ENCODE results near the gene VPS29.
A peak's percentile ranks its signal among the peaks of the same experiment; 100 is the strongest.
"Not testable (repeated sequence)": the region's sequence is repeated elsewhere in the genome, so short reads cannot be mapped to it uniquely, and the experiment has no call there.

Gene VPS29

GRCh38 chr12:110501752-110502738 lies at the start of gene VPS29, which contains the start of gene RAD9B:
VPS29 (minus strand) TSS chr12:110502111; CDS start chr12:110502051, 60 bp downstream.
RAD9B (plus strand) TSS chr12:110502331; CDS start chr12:110502338, 7 bp downstream.
- DNase-seq = peak; percentile 95 to 98

- DNase-seq = no peak
Measured at GRCh38 chr12:110550981-110551380, 49.1 kb upstream of the VPS29 start.

GRCh38 chr12:110549716-110550115 lies 47.8 kb upstream of the VPS29 start:
- DNase-seq = no peak

- no peak for DNase-seq
Measured at GRCh38 chr12:110548678-110549077, 46.8 kb upstream of the VPS29 start.

DNA sequence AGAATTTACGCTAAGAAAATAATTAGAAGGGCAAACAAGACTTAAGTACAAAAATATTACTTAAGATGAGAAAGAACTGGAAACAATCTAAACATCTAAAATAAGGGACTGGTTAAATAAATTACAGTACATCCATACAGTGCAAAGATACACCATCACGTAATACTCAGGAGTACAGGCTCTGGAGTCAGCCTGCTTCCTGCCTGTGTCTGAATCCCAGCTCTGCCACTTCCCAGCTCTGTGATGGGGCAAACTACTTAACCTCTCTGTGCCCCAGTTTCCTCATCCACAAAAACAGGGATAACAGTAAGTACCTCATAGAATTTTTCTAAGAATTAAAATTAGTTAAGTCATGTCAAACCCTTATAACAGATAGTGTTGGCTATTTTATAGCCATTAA lies 45.2 kb upstream of the VPS29 start:
- no peak for DNase-seq

GRCh38 chr12:110546339-110546738 lies 44.4 kb upstream of the VPS29 start:
- DNase-seq = no peak

DNA sequence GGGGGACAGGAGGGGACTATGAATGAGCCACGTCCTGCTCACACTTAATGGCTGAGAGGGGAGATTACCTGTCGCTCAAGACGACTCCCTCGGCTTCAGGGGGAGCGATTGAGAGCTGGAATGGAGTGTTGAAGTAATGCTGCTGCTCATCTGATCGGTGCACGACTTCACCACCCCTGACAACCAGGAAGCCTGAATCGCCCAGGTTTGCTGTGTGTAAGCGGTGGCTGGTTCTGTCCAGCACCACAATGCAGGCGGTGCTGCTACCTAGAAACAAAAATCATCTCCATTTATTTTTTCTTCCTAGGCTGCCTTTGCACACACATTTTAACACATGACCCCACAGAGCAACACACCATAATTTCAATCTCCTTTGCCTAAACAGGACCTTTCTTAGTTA lies 43.9 kb upstream of the VPS29 start:
- no peak for DNase-seq

DNA sequence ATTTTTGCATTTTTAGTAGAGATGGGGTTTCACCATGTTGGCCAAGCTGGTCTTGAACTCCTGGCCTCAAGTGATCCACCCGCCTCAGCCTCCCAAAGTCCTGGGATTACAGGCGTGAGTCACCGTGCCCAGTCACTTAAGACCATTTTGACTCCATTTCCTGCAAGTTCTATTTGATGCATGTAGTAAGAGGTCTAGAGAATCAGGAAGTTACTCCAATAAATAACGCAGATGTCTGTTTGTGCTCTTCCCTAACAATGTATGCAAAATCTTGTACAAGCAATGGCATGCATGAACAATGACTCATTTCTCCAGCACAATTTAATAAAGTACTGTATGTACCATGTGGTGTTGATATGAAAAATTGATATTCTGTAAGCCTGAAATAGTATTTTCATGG lies 43.3 kb upstream of the VPS29 start:
- DNase-seq = not testable (repeated sequence)

DNA sequence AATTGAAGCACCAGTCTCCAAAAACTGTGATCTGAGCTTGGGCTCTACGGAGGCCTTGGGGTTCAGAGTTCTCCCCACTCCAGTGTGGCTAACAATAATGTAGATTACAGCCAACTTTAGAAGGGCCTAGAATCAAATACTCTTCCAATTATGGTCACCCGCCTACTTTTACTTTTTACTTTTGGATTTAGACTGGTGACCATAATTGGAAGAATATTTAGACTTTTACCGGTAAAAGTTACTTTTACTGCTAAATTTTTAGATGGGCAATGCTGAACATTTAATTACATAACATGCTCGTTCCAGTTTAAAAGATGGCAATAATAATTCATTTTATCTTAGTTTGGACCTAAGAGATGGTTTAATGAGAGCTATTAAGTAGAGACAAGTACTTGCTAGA lies 42.1 kb upstream of the VPS29 start:
- DNase-seq = no peak

- no peak for DNase-seq
Measured at GRCh38 chr12:110543252-110543959, 41.5 kb upstream of the VPS29 start.

GRCh38 chr12:110540048-110540447 lies 38.1 kb upstream of the VPS29 start:
- DNase-seq = no peak

GRCh38 chr12:110538869-110539622 lies 37.1 kb upstream of the VPS29 start:
- DNase-seq = no peak

- no peak for DNase-seq
Measured at GRCh38 chr12:110537605-110538409, 35.9 kb upstream of the VPS29 start.

- no peak for DNase-seq
Measured at GRCh38 chr12:110536834-110537604, 35.1 kb upstream of the VPS29 start.

- DNase-seq = no peak
Measured at GRCh38 chr12:110534811-110535210, 32.9 kb upstream of the VPS29 start.

DNA sequence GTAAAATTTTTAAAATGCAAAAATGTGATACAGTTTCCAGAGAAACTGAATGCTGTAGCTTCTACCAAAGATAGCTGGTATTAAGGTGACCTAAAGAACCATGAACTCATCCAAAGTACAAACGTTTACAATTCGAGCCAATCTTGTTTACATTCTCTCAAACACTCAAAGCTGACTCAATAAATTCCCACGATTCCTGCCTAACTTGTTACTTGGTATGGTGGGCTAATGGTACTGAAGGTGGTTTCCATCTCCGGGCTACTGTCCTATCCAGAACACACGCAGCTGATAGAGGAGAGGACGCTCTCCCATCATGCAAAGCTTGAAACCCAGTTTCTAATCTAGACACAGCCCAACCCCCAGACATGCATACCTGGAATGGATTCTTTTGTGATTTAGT lies 31.7 kb upstream of the VPS29 start:
- no peak for DNase-seq

DNA sequence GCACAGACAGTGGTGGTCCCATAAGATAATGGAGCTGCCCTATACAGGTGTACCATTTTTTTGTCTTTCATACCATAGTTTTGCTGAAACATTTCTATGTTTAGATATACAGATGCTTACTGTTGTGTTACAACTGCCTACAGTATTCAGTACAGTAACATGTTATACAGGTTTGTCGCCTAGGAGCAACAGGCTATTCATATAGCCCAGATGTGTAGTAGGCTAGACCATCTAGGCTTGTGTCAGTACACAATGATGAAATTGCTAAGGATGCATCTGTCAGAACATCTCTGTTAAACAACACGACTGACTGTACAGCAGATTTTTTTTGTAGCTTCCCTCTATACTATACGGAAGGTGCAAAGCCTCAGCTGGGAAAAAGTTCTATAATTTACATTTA lies 30.7 kb upstream of the VPS29 start:
- DNase-seq = no peak

DNA sequence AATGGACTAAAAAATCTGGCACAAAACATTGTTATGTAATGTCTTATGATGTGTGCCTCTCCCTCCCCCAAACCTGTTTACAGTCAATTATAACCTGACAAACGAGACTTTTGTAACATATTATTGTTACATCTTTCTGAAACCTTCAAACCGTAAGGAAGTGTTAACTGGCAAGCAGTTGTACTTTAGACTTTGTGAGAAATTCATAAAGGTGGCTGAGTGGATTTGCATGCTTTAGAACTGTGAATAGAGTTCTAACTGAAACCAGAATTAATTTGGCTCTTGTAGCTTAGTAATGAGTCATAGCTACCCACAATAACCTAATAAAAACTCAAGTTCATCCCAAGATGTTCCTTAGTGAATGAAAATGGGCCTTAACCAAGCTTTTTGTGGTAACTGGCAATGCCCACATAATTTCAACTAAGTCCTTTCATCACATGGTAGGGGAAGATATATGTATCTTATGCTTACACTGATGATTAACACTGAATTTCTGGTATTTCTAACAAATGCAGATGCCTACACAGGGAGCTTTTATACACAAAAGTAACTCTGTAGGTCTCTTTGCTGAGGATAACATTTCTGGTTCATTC lies 29.9 kb upstream of the VPS29 start:
- no peak for DNase-seq

GRCh38 chr12:110530511-110530910 lies 28.6 kb upstream of the VPS29 start:
- no peak for DNase-seq

GRCh38 chr12:110528277-110528839 lies 26.4 kb upstream of the VPS29 start:
- no peak for DNase-seq
